ENCODE results near the gene PKMYT1. TPM values are rescaled to one million over a fixed set of nuclear protein-coding genes. Genes with fewer than 3 reads are reported as not detected.

Gene PKMYT1
- total and polyA plus RNA-seq, 9 of the 15 experiments (the other 6 are each of a cell fraction or from before 2014, with no cell fraction given), result 8.7 to 201 (median 37.8) TPM

- TF ChIP-seq RREB1 (CRISPR knock-in tag; IDR thresholded peaks at IDR 0.05), result no peak
- TF ChIP-seq KDM2B (CRISPR knock-in tag; IDR thresholded peaks at IDR 0.05), result no peak
- TF ChIP-seq L3MBTL2 (IDR thresholded peaks at IDR 0.05), result peak; percentile 51; the same call in 1 of the 2 replicates
- peak; percentile 84 for TF ChIP-seq POLR2A (conservative IDR thresholded peaks at IDR 0.05)
- no peak for TF ChIP-seq FOS (IDR thresholded peaks at IDR 0.05; ENCODE audit: extremely low read depth, insufficient read length)
- no peak for TF ChIP-seq RCOR1 (IDR thresholded peaks at IDR 0.05; ENCODE audit: borderline replicate concordance in 1 of 2, low read depth in 2 of 2, low read length in 2 of 2)
- TF ChIP-seq TFAP4 (CRISPR knock-in tag; IDR thresholded peaks at IDR 0.05; ENCODE audit: borderline replicate concordance), result peak; percentile 62
- TF ChIP-seq PHB (CRISPR knock-in tag; IDR thresholded peaks at IDR 0.05), result no peak
- no peak for TF ChIP-seq ZNF696 (CRISPR knock-in tag; conservative IDR thresholded peaks at IDR 0.05)
- TF ChIP-seq ZNF408 (CRISPR knock-in tag; IDR thresholded peaks at IDR 0.05; ENCODE audit: low read depth), result no peak
- TF ChIP-seq GTF2E2 (tag; IDR thresholded peaks at IDR 0.05), result no peak
- peak; percentile 38; the same call in 1 of the 2 replicates for TF ChIP-seq ZNF143 (CRISPR knock-in tag; IDR thresholded peaks at IDR 0.05)
- no peak for TF ChIP-seq CCNT2 (IDR thresholded peaks at IDR 0.05; ENCODE audit: borderline replicate concordance, extremely low read depth, insufficient read length, low read depth, low read length)
- TF ChIP-seq TEAD4 (IDR thresholded peaks at IDR 0.05; ENCODE audit: low read length), result no peak
- no peak for TF ChIP-seq TEAD4 (CRISPR knock-in tag; IDR thresholded peaks at IDR 0.05; ENCODE audit: borderline replicate concordance)
- TF ChIP-seq HNRNPL (IDR thresholded peaks at IDR 0.05; ENCODE audit: low read depth, low read length), result no peak
- TF ChIP-seq ZNF395 (CRISPR knock-in tag; IDR thresholded peaks at IDR 0.05), result no peak; the same call in 1 of the 2 replicates
- TF ChIP-seq PHF8 (IDR thresholded peaks at IDR 0.05; ENCODE audit: borderline replicate concordance, low read length), result peak; percentile 39; the same call in 1 of the 2 replicates
- 0 out of 2 replicates have a peak, but pooled peaks have one; percentile 34 for TF ChIP-seq TAF7 (tag; IDR thresholded peaks at IDR 0.05)
- TF ChIP-seq ZFP1 (CRISPR knock-in tag; IDR thresholded peaks at IDR 0.05), result no peak
- no peak for TF ChIP-seq MYNN (IDR thresholded peaks at IDR 0.05)
- TF ChIP-seq MYNN (CRISPR knock-in tag; IDR thresholded peaks at IDR 0.05), result no peak
These were observed 1.1 kb upstream of the PKMYT1 start (continued) for GRCh38 chr16:2981177-2981898.
